ENCODE measurements around the gene C10orf90.

GRCh38 chr10:126536148-126536547 lies 134.3 kb downstream of the C10orf90 start:
- TF ChIP-seq, protein P1, sequence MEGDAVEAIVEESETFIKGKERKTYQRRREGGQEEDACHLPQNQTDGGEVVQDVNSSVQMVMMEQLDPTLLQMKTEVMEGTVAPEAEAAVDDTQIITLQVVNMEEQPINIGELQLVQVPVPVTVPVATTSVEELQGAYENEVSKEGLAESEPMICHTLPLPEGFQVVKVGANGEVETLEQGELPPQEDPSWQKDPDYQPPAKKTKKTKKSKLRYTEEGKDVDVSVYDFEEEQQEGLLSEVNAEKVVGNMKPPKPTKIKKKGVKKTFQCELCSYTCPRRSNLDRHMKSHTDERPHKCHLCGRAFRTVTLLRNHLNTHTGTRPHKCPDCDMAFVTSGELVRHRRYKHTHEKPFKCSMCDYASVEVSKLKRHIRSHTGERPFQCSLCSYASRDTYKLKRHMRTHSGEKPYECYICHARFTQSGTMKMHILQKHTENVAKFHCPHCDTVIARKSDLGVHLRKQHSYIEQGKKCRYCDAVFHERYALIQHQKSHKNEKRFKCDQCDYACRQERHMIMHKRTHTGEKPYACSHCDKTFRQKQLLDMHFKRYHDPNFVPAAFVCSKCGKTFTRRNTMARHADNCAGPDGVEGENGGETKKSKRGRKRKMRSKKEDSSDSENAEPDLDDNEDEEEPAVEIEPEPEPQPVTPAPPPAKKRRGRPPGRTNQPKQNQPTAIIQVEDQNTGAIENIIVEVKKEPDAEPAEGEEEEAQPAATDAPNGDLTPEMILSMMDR (IDR thresholded peaks at IDR 0.05): no peak
- TF ChIP-seq POLR2A (IDR thresholded peaks at IDR 0.05): no peak

Data from Peyer's patch (tissue), 4 donors.